K562 (cell line): ENCODE data around the gene JRKL. TPM values are rescaled to one million over a fixed set of nuclear protein-coding genes. Genes with fewer than 3 reads are reported as not detected.

Source experiments
- ATAC-seq: fragments of 200-7000 bp; cut with Tn5 transposase; 3 replicates; pipeline ENCODE4 v1.9.1; 2020; ENCODE audit warnings: moderate library complexity
- BruUV-seq: library from RNA; stranded (reverse); fragments of 400-500 nt; replicated peaks from 2 replicates; lab custom pipeline; 2021; lab: Mats Ljungman, UMichigan
- CTCF ChIA-PET: fragments of 300-600 bp; formaldehyde crosslinking; extraction: SDS; loops from one replicate; lab custom pipeline; 2021; ENCODE audit warnings: low intra/inter-chr PET ratio; lab: Yijun Ruan, JAX
- POLR2A ChIA-PET: fragments of 300-600, 350-650 bp; sonication (Branson Sonifier 250); formaldehyde crosslinking; extraction: SDS; loops from one replicate; lab custom pipeline; 2021; ENCODE audit warnings: antibody characterized with exemption, inconsistent platforms; lab: Yijun Ruan, JAX
- DNase-seq, 4 experiments: peaks; one replicate each; pipeline versions ENCODE4 v3.0.0 to v3.0.0-alpha.2; 2011 to 2018; ENCODE audit warnings: low spot score in 3 of 4, mixed read lengths in 3 of 4; ENCODE audit errors: extremely low read depth in 1 of 4
- FAIRE-seq: peaks from 2 replicates; lab custom pipeline; 2011; peaks lifted over from hg19 to GRCh38; lab: Jason Lieb, UNC
- H2AFZ ChIP-seq: 2 replicates; pipeline ENCODE4 v1.6.0; 2011; ENCODE audit warnings: low read depth, low read length, control low read depth, inconsistent platforms
- H3K27ac ChIP-seq: fragments of 200-600 bp; 3 replicates; pipeline ENCODE4 v1.8.0; 2011; ENCODE audit warnings: low read depth, mild to moderate bottlenecking, control low read depth, inconsistent platforms, low read length, moderate library complexity, mixed read lengths; ENCODE audit errors: extremely low read depth
- H3K27me3 ChIP-seq, 2 experiments: fragments of 300-600 bp in 1 of 2; 2 replicates in 1 of 2; 3 replicates in 1 of 2; pipeline versions ENCODE4 v1.6.0 to v1.8.0; 2011; ENCODE audit warnings: inconsistent platforms in 2 of 2, low read length in 2 of 2, mild to moderate bottlenecking in 1 of 2, mixed read lengths in 1 of 2, moderate library complexity in 1 of 2; ENCODE audit not compliant: control insufficient read depth in 2 of 2, insufficient read depth in 2 of 2
- H3K36me3 ChIP-seq: fragments of 300-600 bp; 3 replicates; pipeline ENCODE4 v1.8.0; 2011; ENCODE audit warnings: mild to moderate bottlenecking, low read length, inconsistent platforms; ENCODE audit not compliant: control insufficient read depth, insufficient read depth
- H3K4me1 ChIP-seq, 2 experiments: fragments of 200-600 bp in 1 of 2; replicated peaks in 1 of 2; 2 replicates in 1 of 2; 3 replicates in 1 of 2; pipeline versions ENCODE4 v1.5.1 to v1.8.0; 2011; ENCODE audit warnings: inconsistent platforms in 2 of 2, low read length in 2 of 2, mild to moderate bottlenecking in 1 of 2, mixed read lengths in 1 of 2, moderate library complexity in 1 of 2; ENCODE audit not compliant: control insufficient read depth in 2 of 2, insufficient read depth in 2 of 2
- H3K4me2 ChIP-seq: 2 replicates; pipeline ENCODE4 v1.6.1; 2011; ENCODE audit warnings: low read length, control low read depth, inconsistent platforms, mixed read lengths; ENCODE audit not compliant: insufficient read depth
- H3K4me3 ChIP-seq: fragments of 200-600 bp; sonication (generic), shearing (Covaris generic); 2 replicates; pipeline ENCODE4 v1.5.1; 2016; ENCODE audit warnings: control low read depth, inconsistent platforms
- H3K79me2 ChIP-seq: fragments of 200-600 bp; 3 replicates; pipeline ENCODE4 v1.8.0; 2011; ENCODE audit warnings: low read length, inconsistent platforms; ENCODE audit not compliant: control insufficient read depth, insufficient read depth
- H3K9ac ChIP-seq, 2 experiments: 2 replicates each; pipeline versions ENCODE4 v1.6.0 to v1.6.1; 2011; ENCODE audit warnings: low read depth in 2 of 2, low read length in 2 of 2, control low read depth in 1 of 2, inconsistent platforms in 1 of 2, mild to moderate bottlenecking in 1 of 2, mixed read lengths in 1 of 2; ENCODE audit not compliant: insufficient read depth in 1 of 2
- H3K9me1 ChIP-seq: one replicate; pipeline ENCODE4 v1.6.0; 2011; ENCODE audit warnings: inconsistent platforms, mild to moderate bottlenecking, low read length, moderate library complexity; ENCODE audit not compliant: control insufficient read depth, insufficient read depth
- H3K9me3 ChIP-seq: replicated peaks from 2 replicates; pipeline ENCODE4 v1.5.1; 2011; ENCODE audit warnings: low read depth, low read length, inconsistent platforms; ENCODE audit not compliant: control insufficient read depth, insufficient read depth
- H4K20me1 ChIP-seq: replicated peaks from 2 replicates; pipeline ENCODE4 v1.6.1; 2011; ENCODE audit warnings: low read length, inconsistent platforms, mixed read lengths; ENCODE audit not compliant: control insufficient read depth, insufficient read depth
- FOSL1 ChIP-seq: fragments of 200-800 bp; sonication (Bioruptor generic); conservative IDR thresholded peaks from 2 replicates; pipeline ENCODE4 v1.6.1; 2016; ENCODE audit warnings: missing genetic modification characterization, missing compliant biosample characterization
- JUND ChIP-seq, 2 experiments: IDR thresholded peaks; 2 replicates in 1 of 2; 3 replicates in 1 of 2; pipeline ENCODE4 v1.6.1; 2011; ENCODE audit warnings: borderline replicate concordance in 2 of 2, low read depth in 2 of 2, low read length in 2 of 2, improper control_type of control experiment in 1 of 2, missing biosample characterization in 1 of 2, missing genetic modification characterization in 1 of 2, missing genetic modification reagents in 1 of 2
- NCOA1 ChIP-seq: fragments of 450-650 bp; IDR thresholded peaks from 2 replicates; pipeline ENCODE4 v1.6.1; 2016; ENCODE audit warnings: low read depth
- NFYB ChIP-seq: IDR thresholded peaks from 2 replicates; pipeline ENCODE4 v1.6.1; 2011; ENCODE audit warnings: mild to moderate bottlenecking, moderate library complexity; ENCODE audit not compliant: insufficient read length; ENCODE audit errors: extremely low read depth
- ZNF134 ChIP-seq: fragments of 250-450 bp; sonication (Bioruptor Pico); conservative IDR thresholded peaks from 2 replicates; pipeline ENCODE4 v1.4.0; 2020
- WGBS: fragments of 100-300 bp; shearing (Covaris generic); methylation state at CpG from one replicate; pipeline ENCODE4 v1.1.6; 2016; ENCODE audit warnings: low coverage, mixed read lengths; ENCODE audit not compliant: insufficient coverage; ENCODE audit errors: missing lambda C conversion rate; 5-methylcytosine and 5-hydroxymethylcytosine counted together
- in situ Hi-C: fragments of 300-500 bp; cut with MboI; formaldehyde crosslinking; loops from 4 replicates; pipeline ENCODE4 v1.15.0; 2018; ENCODE audit warnings: inconsistent platforms, mixed read lengths
- intact Hi-C: fragments of 100-400 bp; cut with micrococcal nuclease; formaldehyde crosslinking; loops from 2 replicates; pipeline ENCODE4 v1.14.2; 2022
- polyA plus RNA-seq, 8 experiments: library from polyadenylated mRNA; depleted of rRNA in 4 of 8; stranded (reverse) in 5 of 8; unstranded in 3 of 8; fragments of >200 nt; fragmentation: Nextera tagmentation in 2 of 8; fragmentation: Illumina TruSeq in 1 of 8; extraction: Ambion mirVana in 2 of 8; extraction: Trizol in 1 of 8; gene quantifications; 2 replicates each; pipeline versions ENCODE4 v1.2.1 to v1.2.3, GENCODE V29; 2011 to 2014; ENCODE audit warnings: inconsistent platforms in 1 of 8, missing spikeins in 1 of 8
- total RNA-seq, 7 experiments: library from RNA; depleted of rRNA in 6 of 7; stranded (reverse); fragments of >200 nt in 6 of 7; fragmentation: Illumina TruSeq in 2 of 7; extraction: Trizol in 2 of 7; gene quantifications; 2 replicates each; pipeline versions ENCODE4 v1.2.1 to v1.2.3, GENCODE V29; 2011 to 2021; ENCODE audit warnings: low replicate concordance in 1 of 7
- TF ChIP-seq, protein P1 (sequence below): fragments of 450-650 bp; formaldehyde crosslinking; IDR thresholded peaks from 2 replicates; pipeline ENCODE4 v1.4.0; 2020; ENCODE audit warnings: mild to moderate bottlenecking
- TF ChIP-seq, protein P2 (sequence below): sonication (generic); IDR thresholded peaks from 2 replicates; pipeline ENCODE4 v1.6.1; 2016

Gene JRKL
- total and polyA plus RNA-seq, 9 of the 15 experiments (the other 6 are each of a cell fraction or from before 2014, with no cell fraction given): 4.5 to 14.8 (median 8.5) TPM

DNA sequence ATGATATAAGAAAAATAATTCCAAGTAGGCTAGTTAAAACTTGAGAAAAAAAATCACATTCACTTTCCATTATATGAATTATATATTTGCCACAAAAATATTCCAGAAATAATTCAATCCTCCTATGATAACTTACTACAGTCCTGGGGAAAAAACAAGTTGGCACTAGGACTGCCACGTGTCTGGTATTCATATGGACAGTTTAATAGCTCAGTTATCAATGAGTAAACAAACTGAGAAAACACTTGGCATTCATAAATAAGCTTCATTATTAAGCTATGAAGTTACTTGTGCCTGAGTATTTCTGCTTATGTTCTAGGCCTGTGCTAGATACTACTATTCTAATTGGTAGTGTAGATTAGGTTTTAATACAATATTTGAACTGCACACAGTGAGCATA, 24.3 kb upstream of the JRKL start (continued):
- TF ChIP-seq, protein P1, sequence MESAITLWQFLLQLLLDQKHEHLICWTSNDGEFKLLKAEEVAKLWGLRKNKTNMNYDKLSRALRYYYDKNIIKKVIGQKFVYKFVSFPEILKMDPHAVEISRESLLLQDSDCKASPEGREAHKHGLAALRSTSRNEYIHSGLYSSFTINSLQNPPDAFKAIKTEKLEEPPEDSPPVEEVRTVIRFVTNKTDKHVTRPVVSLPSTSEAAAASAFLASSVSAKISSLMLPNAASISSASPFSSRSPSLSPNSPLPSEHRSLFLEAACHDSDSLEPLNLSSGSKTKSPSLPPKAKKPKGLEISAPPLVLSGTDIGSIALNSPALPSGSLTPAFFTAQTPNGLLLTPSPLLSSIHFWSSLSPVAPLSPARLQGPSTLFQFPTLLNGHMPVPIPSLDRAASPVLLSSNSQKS: no peak
- no peak for TF ChIP-seq NCOA1
- no peak for TF ChIP-seq NFYB

DNA sequence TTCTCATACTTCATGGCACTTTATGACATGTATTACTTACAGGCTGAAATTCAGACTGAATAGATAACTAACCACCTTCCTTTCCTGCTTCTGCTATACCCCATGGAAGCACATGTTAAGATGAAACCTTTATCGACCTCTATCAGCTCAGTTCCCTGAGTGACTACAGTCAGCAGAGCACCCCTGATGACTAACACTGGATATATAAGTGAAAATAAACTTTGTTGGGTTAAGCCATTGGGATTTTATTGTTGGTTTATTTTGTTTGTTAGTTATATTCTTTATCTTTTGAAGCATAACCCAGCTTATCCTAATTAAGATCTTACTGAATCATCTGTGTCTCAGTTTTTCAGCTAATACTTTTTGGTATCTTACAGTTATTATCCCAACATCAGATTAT, 23.8 kb upstream of the JRKL start:
- Histone ChIP-seq H3K9me3 (no peaks in the 10 kb centered on the region), H3K4me3 (no peak overlapping the region), H3K36me3 (peaks cover 21% of the 10 kb centered on the region; the same call in 2 of the 3 replicates), H4K20me1 (no peaks in the 10 kb centered on the region), H2AFZ (no peak overlapping the region), H3K9ac (no peak overlapping the region), H3K79me2 (no peaks in the 10 kb centered on the region), H3K27ac (no peak overlapping the region), H3K4me2 (no peak overlapping the region), H3K9me1 (no peaks in the 10 kb centered on the region), H3K4me1 (peaks cover 0 to 16% of the 10 kb centered on the region in 2 experiments; a peak in 3 of 5 replicates), H3K27me3 (no peaks in the 10 kb centered on the region)
- WGBS: 0% methylated on average over 1 of the region's 1 CpG
- CTCF ChIA-PET: no interaction called here
- no TSS peak for BruUV-seq
- TF ChIP-seq ZNF134: no peak
- peak; percentile 54 for TF ChIP-seq FOSL1 (tag)
- TF ChIP-seq, protein P2, sequence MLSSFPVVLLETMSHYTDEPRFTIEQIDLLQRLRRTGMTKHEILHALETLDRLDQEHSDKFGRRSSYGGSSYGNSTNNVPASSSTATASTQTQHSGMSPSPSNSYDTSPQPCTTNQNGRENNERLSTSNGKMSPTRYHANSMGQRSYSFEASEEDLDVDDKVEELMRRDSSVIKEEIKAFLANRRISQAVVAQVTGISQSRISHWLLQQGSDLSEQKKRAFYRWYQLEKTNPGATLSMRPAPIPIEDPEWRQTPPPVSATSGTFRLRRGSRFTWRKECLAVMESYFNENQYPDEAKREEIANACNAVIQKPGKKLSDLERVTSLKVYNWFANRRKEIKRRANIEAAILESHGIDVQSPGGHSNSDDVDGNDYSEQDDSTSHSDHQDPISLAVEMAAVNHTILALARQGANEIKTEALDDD: peak; percentile 53
- TF ChIP-seq JUND (IDR thresholded peaks at IDR 0.05; ENCODE audit: borderline replicate concordance, low read depth, low read length): peak; percentile 13; the same call in 1 of the 2 replicates
- TF ChIP-seq JUND (tag; IDR thresholded peaks at IDR 0.05; ENCODE audit: borderline replicate concordance, low read depth, low read length): no peak
- POLR2A ChIA-PET: interaction anchor here (0.6 to 1.2 kb wide), 2 partner anchors 11 to 37 kb away, joined by 3 read pairs; no protein-coding TSS in a partner anchor
- in situ Hi-C loops: no loop called here
- DNase-seq: peak in 1 of 4 experiments; percentile 22
- no peak for FAIRE-seq
- ATAC-seq: peak; percentile 55; the same call in 2 of the 3 replicates
- intact Hi-C loops: no loop called here
